CD4-positive, CD25-positive, alpha-beta regulatory T cell (primary cell): ENCODE results near the gene ENTREP3. TPM values are rescaled to one million over a fixed set of nuclear protein-coding genes. Genes with fewer than 3 reads are reported as not detected.

Experiments
- ATAC-seq, 2 donors: fragments of 150-1000 bp; cut with Tn5 transposase; one replicate each; pipeline ENCODE4 v1.10.0; 2021; ENCODE audit warnings: low read depth in 2 of 2, moderate number of reproducible peaks in 2 of 2, moderate library complexity in 1 of 2
- DNase-seq, 3 donors: peaks; one replicate each; pipeline versions ENCODE4 v3.0.0 to v3.0.0-alpha.2; 2012 to 2022; ENCODE audit warnings: mixed read lengths in 1 of 3
- H3K27ac ChIP-seq: one replicate; pipeline ENCODE4 v1.7.0; 2013; ENCODE audit warnings: mild to moderate bottlenecking, low read length; ENCODE audit not compliant: insufficient read depth, poor library complexity, severe bottlenecking
- H3K27me3 ChIP-seq: one replicate; pipeline ENCODE4 v1.7.0; 2013; ENCODE audit warnings: low read length; ENCODE audit not compliant: control insufficient read depth, insufficient read depth
- H3K36me3 ChIP-seq: one replicate; pipeline ENCODE4 v1.7.0; 2013; ENCODE audit warnings: mild to moderate bottlenecking, low read length, moderate library complexity; ENCODE audit not compliant: control insufficient read depth, insufficient read depth
- H3K4me1 ChIP-seq: 2 replicates; pipeline ENCODE4 v1.7.0; 2013; ENCODE audit warnings: mild to moderate bottlenecking, low read length; ENCODE audit not compliant: insufficient read depth, control insufficient read depth, poor library complexity, severe bottlenecking
- H3K4me3 ChIP-seq: one replicate; pipeline ENCODE4 v1.7.0; 2013; ENCODE audit warnings: low read depth, mild to moderate bottlenecking, low read length, moderate library complexity
- H3K9me3 ChIP-seq, 2 experiments: 1 replicate in 1 of 2; 2 replicates in 1 of 2; pipeline ENCODE4 v1.7.0; 2013; ENCODE audit warnings: low read length in 2 of 2, mild to moderate bottlenecking in 1 of 2, moderate library complexity in 1 of 2; ENCODE audit not compliant: control insufficient read depth in 2 of 2
- H3K27ac Mint-ChIP-seq, 3 donors: one replicate each; pipeline ENCODE4 v1.8.0; 2020 to 2022; ENCODE audit warnings: mild to moderate bottlenecking in 3 of 3, mixed read lengths in 3 of 3, moderate library complexity in 2 of 3
- H3K27me3 Mint-ChIP-seq: one replicate; pipeline ENCODE4 v1.8.0; 2022; ENCODE audit warnings: mild to moderate bottlenecking, mixed read lengths
- H3K36me3 Mint-ChIP-seq: one replicate; pipeline ENCODE4 v1.8.0; 2020; ENCODE audit warnings: mixed read lengths
- H3K4me1 Mint-ChIP-seq, 4 donors: one replicate each; pipeline ENCODE4 v1.8.0; 2020 to 2022; ENCODE audit warnings: mixed read lengths in 4 of 4, mild to moderate bottlenecking in 1 of 4
- H3K4me3 Mint-ChIP-seq, 4 donors: one replicate each; pipeline ENCODE4 v1.8.0; 2020 to 2022; ENCODE audit warnings: mild to moderate bottlenecking in 4 of 4, mixed read lengths in 4 of 4, moderate library complexity in 3 of 4
- H3K9me3 Mint-ChIP-seq, 7 donors: one replicate each; pipeline ENCODE4 v1.8.0; 2020 to 2022; ENCODE audit warnings: mixed read lengths in 7 of 7, mild to moderate bottlenecking in 3 of 7, moderate library complexity in 2 of 7
- polyA plus RNA-seq, 4 donors: library from polyadenylated mRNA; unstranded; fragments of 300-500 nt; fragmentation: Illumina TruSeq; gene quantifications; one replicate each; pipeline ENCODE4 v1.2.3, GENCODE V29; 2021
- total RNA-seq: library from RNA; stranded (reverse); gene quantifications from one replicate; pipeline ENCODE4 v1.2.3, GENCODE V29; 2022

The ENTREP3 gene
- total and polyA plus RNA-seq, 5 donors from 2014 or later = 0.57 to 7.8 (median 0.76) TPM

- H3K27me3 Mint-ChIP-seq = peaks cover 6% of the 10 kb centered on the region
- peaks cover 11 to 38% (median 18%) of the 10 kb centered on the region in 4 donors for H3K4me1 Mint-ChIP-seq
- ATAC-seq (peak; percentile 25 to 27), DNase-seq (peak; percentile 66 to 73 (median 71))
- peak overlapping the region; percentile 78 to 90 (median 86) for H3K4me3 Mint-ChIP-seq
- Histone ChIP-seq H3K4me1 (peaks cover 30% of the 10 kb centered on the region), H3K9me3 (no peaks in the 10 kb centered on the region), H3K27ac (peak overlapping the region; percentile 55), H3K4me3 (peak overlapping the region; percentile 18), H3K36me3 (no peaks in the 10 kb centered on the region), H3K27me3 (no peaks in the 10 kb centered on the region)
- peak overlapping the region; percentile 38 to 70 (median 45) for H3K27ac Mint-ChIP-seq
- no peaks in the 10 kb centered on the region for H3K9me3 Mint-ChIP-seq
- H3K36me3 Mint-ChIP-seq = no peaks in the 10 kb centered on the region
Measured at GRCh38 chr1:155277902-155278688, 22.8 kb upstream of the ENTREP3 start.

GRCh38 chr1:155277070-155277901 lies 22.0 kb upstream of the ENTREP3 start, which contains the start of gene HCN3:
Gene HCN3, plus strand, starts transcription at chr1:155277463. Its CDS starts 128 bp downstream, at chr1:155277591.
- Mint-ChIP-seq H3K27me3 (peaks cover 6% of the 10 kb centered on the region), H3K27ac (peak within 1 kb of the TSS; percentile 38 to 70 (median 65)), H3K4me3 (peak within 1 kb of the TSS; percentile 78 to 93 (median 87)), H3K9me3 (no peaks in the 10 kb centered on the region), H3K36me3 (no peaks in the 10 kb centered on the region), H3K4me1 (peaks cover 16 to 44% (median 24%) of the 10 kb centered on the region in 4 donors)
- Histone ChIP-seq H3K36me3 (no peaks in the 10 kb centered on the region), H3K27ac (peak within 1 kb of the TSS; percentile 55), H3K4me3 (peak within 1 kb of the TSS; percentile 80), H3K9me3 (no peaks in the 10 kb centered on the region), H3K4me1 (peaks cover 35% of the 10 kb centered on the region), H3K27me3 (no peaks in the 10 kb centered on the region)
- peak; percentile 43 to 44 for ATAC-seq
- peak; percentile 65 to 90 (median 88) for DNase-seq

GRCh38 chr1:155273343-155274245 lies 18.3 kb upstream of the ENTREP3 start, which contains the start of gene CLK2:
Gene CLK2, minus strand, starts transcription at chr1:155273504. Its CDS starts 2,527 bp downstream, at chr1:155270977.
- Mint-ChIP-seq H3K27me3 (no peaks in the 10 kb centered on the region), H3K36me3 (peaks cover 17% of the 10 kb centered on the region), H3K4me1 (peaks cover 21 to 54% (median 31%) of the 10 kb centered on the region in 4 donors), H3K9me3 (no peaks in the 10 kb centered on the region), H3K27ac (peak within 1 kb of the TSS; percentile 94 to 98 (median 97)), H3K4me3 (peak within 1 kb of the TSS; percentile 93 to 99 (median 97))
- Histone ChIP-seq H3K4me3 (peak within 1 kb of the TSS; percentile 94), H3K27me3 (no peaks in the 10 kb centered on the region), H3K9me3 (no peaks in the 10 kb centered on the region), H3K36me3 (peaks cover 20% of the 10 kb centered on the region), H3K4me1 (peaks cover 42% of the 10 kb centered on the region), H3K27ac (peak within 1 kb of the TSS; percentile 93)
- DNase-seq (peak; percentile 92 to 98 (median 93)), ATAC-seq (peak; percentile 92)

- Histone ChIP-seq H3K9me3 (no peaks in the 10 kb centered on the region), H3K27ac (peak overlapping the region; percentile 93), H3K27me3 (no peaks in the 10 kb centered on the region), H3K36me3 (peaks cover 28% of the 10 kb centered on the region), H3K4me1 (peaks cover 35% of the 10 kb centered on the region), H3K4me3 (peak overlapping the region; percentile 94)
- peak; percentile 14 to 15 for ATAC-seq
- H3K4me3 Mint-ChIP-seq = peak overlapping the region; percentile 93 to 99 (median 97)
- no peaks in the 10 kb centered on the region for H3K9me3 Mint-ChIP-seq
- peaks cover 21 to 46% (median 29%) of the 10 kb centered on the region in 4 donors for H3K4me1 Mint-ChIP-seq
- peaks cover 24% of the 10 kb centered on the region for H3K36me3 Mint-ChIP-seq
- no peak for DNase-seq
- H3K27ac Mint-ChIP-seq = peak overlapping the region; percentile 94 to 98 (median 97)
- no peaks in the 10 kb centered on the region for H3K27me3 Mint-ChIP-seq
Measured at GRCh38 chr1:155272466-155273342, 17.4 kb upstream of the ENTREP3 start.

GRCh38 chr1:155269381-155269780 lies 14.1 kb upstream of the ENTREP3 start:
- H3K36me3 Mint-ChIP-seq = peaks cover 46% of the 10 kb centered on the region
- peak overlapping the region in 2 of 4 donors; percentile 24 to 74 for H3K4me3 Mint-ChIP-seq
- Histone ChIP-seq H3K36me3 (peaks cover 57% of the 10 kb centered on the region), H3K4me3 (no peak overlapping the region), H3K27ac (no peak overlapping the region), H3K4me1 (peaks cover 20% of the 10 kb centered on the region), H3K27me3 (no peaks in the 10 kb centered on the region), H3K9me3 (no peaks in the 10 kb centered on the region)
- no peak overlapping the region for H3K27ac Mint-ChIP-seq
- H3K4me1 Mint-ChIP-seq = peaks cover 12 to 32% (median 20%) of the 10 kb centered on the region in 4 donors
- H3K27me3 Mint-ChIP-seq = no peaks in the 10 kb centered on the region
- ATAC-seq (no peak), DNase-seq (no peak)
- H3K9me3 Mint-ChIP-seq = no peaks in the 10 kb centered on the region

GRCh38 chr1:155268630-155269029 lies 13.3 kb upstream of the ENTREP3 start:
- H3K27ac Mint-ChIP-seq = no peak overlapping the region

More at GRCh38 chr1:155268630-155269029, 13.3 kb upstream of the ENTREP3 start:
- Mint-ChIP-seq H3K4me3 (no peak overlapping the region), H3K27me3 (no peaks in the 10 kb centered on the region), H3K9me3 (no peaks in the 10 kb centered on the region), H3K4me1 (peaks cover 12 to 29% (median 17%) of the 10 kb centered on the region in 4 donors), H3K36me3 (peaks cover 50% of the 10 kb centered on the region)
- Histone ChIP-seq H3K4me3 (no peak overlapping the region), H3K27ac (no peak overlapping the region), H3K36me3 (peaks cover 62% of the 10 kb centered on the region), H3K4me1 (peaks cover 16% of the 10 kb centered on the region), H3K27me3 (no peaks in the 10 kb centered on the region), H3K9me3 (no peaks in the 10 kb centered on the region)
- no peak for ATAC-seq
- no peak for DNase-seq
